Cerebellar cortex (tissue), 1 donor: ENCODE results near the gene CLK2.
A peak's percentile ranks its signal among the peaks of the same experiment; 100 is the strongest.

Experiments
- DNase-seq: peaks from one replicate; pipeline ENCODE4 v3.0.0-alpha.2; 2015; ENCODE audit warnings: low spot score

The CLK2 gene

DNA sequence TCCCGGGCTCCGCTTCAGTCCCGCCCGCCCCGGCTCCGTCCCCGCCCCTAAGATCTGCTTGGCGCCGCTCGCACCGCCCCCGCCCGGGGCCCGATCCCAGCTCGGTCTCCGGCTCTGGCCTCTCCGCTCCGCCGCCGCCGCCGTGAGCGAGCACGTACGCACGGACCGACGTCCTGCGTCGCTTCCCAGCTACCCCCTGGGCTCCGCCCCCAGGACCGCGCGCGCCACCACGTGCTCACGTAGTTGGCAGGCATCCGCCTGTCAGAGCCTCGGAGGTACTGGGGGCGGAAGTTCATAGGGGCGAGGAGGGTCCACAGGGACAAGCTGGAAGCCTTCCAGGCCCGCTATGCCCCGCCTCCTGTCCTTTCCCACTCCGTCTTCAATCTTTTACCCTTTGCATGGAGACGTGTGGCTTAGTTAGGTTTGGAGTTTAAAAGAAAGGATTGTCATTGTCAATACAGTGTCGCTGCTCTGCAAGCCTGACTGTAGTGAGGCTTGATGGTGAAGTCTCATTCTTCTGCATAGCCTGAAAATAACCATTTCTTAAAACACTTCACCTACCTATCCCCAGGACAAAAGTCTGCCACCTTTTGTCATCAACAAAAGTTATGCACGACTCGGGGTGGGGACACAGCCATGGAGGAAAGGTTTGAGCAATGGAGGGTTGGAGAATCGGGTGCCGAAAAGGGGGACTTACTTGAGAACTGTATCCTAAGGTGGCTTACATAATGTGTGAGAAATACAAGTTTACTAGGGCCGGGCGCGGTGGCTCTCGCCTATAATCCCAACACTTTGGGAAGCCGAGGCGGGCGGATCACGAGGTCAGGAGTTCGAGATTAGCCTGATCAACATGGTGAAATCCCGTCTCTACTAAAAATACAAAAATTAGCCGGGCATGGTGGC lies at the start of gene CLK2:
TSS of gene CLK2 (minus strand) at position 162 of the 903 bp plus-strand sequence. CDS start 2,527 bp downstream, outside the sequence.
- DNase-seq: peak; percentile 95

DNA sequence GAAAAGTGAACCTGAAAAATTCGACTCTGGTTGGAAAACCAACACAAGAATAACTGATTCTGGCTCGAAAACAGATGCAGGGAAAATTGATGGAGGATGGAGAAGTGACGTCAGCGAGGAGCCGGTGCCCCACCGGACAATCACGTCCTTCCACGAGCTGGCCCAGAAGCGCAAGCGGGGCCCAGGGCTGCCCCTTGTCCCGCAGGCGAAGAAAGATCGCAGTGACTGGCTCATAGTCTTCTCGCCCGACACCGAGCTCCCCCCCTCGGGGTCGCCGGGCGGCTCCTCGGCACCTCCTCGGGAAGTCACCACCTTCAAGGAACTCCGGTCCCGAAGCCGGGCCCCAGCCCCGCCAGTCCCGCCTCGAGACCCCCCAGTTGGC lies 49.3 kb upstream of the CLK2 start:
- DNase-seq: peak; percentile 50

DNA sequence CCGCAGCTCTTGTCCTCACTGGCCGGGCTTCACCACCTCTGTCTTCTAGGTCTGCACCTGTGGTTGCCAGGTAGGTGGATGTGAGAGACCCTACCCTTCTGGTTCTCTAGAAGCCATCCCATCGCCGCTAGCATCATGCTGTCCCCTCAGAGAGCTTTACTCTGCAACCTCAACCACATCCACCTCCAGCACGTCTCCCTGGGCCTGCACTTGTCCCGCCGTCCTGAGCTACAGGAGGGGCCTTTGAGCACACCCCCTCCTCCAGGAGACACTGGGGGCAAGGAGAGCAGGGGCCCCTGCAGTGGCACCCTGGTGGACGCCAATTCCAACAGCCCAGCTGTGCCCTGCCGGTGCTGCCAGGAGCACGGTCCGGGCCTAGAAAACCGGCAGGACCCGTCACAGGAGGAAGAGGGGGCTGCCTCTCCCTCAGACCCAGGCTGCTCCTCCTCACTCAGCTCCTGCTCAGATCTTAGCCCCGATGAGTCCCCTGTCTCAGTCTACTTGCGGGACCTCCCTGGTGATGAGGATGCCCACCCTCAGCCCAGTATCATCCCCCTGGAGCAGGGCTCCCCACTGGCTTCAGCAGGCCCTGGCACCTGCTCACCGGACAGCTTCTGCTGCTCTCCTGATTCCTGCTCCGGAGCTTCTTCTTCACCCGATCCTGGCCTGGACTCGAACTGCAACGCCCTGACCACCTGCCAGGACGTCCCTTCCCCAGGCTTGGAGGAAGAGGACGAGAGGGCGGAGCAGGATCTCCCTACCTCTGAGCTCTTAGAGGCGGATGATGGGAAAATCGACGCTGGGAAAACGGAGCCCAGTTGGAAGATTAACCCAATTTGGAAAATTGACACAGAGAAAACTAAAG lies 48.6 kb upstream of the CLK2 start:
- DNase-seq: peak; percentile 57

DNA sequence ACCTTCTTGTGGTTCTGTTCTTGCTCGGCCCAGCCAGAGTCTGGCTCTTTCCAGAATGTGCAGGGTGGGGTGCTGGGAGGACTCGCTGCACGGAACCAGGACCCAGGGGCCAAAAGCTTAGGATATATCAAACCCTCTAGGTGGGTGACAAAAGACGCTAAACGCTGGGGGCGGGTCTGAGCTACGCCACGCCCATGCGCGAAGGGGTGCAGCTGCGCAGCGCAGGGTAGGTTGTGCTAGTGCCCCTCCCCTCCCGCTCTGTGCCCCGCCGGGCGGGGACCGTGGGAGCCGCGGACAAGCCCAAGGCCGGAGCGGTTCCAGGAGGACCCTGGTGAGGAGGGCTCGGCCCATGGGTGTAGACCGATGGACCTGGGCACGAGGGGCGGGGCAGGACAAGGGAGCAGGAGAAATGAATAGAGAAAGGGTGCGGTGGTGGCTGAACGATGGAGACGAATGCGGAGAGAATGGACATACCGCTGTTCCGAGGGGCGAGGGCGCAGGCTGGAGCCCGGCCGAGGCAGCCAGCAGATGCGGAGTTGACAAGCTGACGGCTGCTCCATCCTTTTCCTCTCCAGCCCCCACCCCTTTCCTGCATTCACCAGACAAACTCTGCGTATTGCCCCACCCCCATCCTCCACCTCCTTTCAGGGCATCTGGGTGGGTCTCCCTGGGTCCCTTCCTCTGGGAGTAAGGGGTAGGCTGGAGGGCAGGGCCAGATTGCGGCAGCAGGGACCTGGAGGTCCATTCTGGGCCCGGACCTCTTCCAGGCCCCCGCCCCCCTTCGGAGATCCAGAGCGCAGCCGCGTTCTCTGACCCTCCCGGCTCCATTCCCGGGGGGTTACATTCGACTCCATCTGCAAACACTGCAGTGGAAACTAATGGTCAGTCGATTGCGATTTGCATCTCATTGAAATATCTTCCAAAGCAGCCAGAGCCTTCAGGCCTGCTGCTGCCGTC lies 47.6 kb upstream of the CLK2 start, which contains the start of gene RUSC1:
TSS of gene RUSC1 (plus strand) at position 234 of the 957 bp plus-strand sequence. CDS start 880 bp downstream, outside the sequence.
- peak; percentile 92 for DNase-seq

DNA sequence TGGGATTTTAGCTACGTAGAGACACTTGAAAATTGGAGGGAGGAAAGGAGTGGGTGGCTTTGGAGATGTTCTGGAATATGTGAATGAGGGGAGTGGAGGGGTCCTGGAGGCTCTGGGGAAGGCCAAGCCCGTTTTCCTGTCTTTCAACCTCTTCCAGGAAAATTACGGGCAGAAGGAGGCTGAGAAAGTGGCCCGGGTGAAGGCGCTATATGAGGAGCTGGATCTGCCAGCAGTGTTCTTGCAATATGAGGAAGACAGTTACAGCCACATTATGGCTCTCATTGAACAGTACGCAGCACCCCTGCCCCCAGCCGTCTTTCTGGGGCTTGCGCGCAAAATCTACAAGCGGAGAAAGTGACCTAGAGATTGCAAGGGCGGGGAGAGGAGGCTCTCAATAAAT lies 46.9 kb upstream of the CLK2 start:
- DNase-seq: no peak

DNA sequence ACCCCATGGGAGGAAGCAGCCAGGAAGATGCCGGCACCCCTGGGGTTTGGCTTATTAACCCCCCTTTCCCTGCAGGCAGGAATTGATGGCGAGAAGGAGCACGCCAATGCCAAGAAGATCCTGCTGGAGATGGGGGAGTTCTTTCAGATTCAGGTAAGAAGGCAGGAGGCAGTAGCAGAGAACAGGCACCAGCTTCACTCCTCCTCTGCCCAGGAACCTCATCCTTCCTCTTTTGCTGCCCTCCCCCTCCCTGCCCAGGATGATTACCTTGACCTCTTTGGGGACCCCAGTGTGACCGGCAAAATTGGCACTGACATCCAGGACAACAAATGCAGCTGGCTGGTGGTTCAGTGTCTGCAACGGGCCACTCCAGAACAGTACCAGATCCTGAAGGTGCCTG lies 46.2 kb upstream of the CLK2 start:
- no peak for DNase-seq

DNA sequence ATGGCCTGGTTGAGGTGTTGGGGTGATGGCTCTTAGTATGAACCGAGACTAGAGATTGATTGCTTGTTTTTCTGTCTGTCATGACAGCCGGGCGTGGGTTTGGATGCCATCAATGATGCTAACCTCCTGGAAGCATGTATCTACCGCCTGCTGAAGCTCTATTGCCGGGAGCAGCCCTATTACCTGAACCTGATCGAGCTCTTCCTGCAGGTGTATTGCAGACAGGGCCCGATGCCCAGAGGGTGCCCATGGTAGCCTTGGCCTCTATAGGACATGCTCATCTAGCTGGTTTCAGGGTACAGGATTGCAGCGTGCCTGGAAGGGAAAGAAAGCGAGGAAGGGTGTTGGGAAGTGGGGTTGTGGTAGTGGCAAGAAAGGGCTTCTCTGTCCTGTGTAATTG lies 44.8 kb upstream of the CLK2 start:
- DNase-seq: no peak

DNA sequence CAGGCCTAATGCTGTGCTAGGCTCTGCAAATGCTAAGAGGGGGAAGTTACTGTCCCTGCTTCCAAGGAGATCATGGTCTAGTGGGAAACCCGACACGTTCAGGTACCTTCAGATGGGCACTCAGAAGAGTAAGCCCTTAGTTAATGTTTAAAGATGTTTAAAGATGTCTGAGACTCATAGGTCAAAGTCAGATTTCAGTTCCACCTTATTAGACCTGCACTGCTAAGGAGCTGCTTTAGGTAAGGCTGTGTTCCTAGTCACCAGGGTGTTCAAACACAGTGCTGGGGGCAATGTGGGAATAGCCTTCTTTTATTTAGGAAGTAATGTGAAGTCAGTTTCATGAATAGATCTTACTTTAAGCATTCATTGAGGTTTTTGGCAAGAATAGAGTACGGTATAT lies 43.6 kb upstream of the CLK2 start:
- no peak for DNase-seq

DNA sequence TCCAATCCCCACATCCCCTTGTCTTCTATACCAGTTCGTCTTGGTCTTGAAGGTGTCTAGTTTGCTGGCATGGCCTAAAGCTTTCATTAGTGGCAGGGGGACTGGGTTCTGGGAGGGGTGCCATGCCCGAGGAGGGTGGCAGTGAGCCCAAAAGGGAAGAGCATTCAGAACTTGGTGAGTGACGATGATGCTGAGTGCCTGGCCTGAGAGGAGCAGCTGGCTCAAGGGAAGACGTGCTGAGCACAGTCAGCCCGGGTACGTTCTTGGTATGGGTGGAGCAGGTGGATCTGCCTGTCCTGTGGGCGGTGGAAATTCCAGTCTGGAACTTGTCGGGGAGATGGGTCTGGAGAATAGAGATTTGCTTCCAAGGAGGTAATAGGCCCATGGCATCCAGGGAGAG lies 40.0 kb upstream of the CLK2 start:
- no peak for DNase-seq

DNA sequence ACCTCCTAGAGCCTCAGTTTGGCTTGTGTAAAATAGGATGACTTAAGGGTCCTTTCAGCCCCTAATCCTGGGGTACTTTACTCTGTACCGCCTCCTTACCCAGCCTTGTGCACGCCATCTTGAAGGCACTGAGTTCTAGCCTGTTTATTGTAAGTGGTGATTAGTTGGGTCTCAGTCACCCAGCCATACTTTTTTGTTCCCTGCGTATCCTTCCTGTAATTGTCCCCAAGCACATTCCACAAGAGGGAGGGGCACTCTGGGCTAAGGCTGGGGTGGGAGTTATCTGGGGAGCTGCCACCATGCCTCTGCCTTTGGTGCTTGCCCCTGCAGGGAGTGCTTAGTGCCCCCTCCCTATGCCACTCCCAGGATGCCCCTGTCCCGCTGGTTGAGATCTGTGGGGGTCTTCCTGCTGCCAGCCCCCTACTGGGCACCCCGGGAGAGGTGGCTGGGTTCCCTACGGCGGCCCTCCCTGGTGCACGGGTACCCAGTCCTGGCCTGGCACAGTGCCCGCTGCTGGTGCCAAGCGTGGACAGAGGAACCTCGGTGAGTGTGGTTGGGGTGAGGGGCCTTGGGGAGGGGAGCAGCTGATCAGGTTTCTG lies 36.2 kb upstream of the CLK2 start:
- DNase-seq: no peak

DNA sequence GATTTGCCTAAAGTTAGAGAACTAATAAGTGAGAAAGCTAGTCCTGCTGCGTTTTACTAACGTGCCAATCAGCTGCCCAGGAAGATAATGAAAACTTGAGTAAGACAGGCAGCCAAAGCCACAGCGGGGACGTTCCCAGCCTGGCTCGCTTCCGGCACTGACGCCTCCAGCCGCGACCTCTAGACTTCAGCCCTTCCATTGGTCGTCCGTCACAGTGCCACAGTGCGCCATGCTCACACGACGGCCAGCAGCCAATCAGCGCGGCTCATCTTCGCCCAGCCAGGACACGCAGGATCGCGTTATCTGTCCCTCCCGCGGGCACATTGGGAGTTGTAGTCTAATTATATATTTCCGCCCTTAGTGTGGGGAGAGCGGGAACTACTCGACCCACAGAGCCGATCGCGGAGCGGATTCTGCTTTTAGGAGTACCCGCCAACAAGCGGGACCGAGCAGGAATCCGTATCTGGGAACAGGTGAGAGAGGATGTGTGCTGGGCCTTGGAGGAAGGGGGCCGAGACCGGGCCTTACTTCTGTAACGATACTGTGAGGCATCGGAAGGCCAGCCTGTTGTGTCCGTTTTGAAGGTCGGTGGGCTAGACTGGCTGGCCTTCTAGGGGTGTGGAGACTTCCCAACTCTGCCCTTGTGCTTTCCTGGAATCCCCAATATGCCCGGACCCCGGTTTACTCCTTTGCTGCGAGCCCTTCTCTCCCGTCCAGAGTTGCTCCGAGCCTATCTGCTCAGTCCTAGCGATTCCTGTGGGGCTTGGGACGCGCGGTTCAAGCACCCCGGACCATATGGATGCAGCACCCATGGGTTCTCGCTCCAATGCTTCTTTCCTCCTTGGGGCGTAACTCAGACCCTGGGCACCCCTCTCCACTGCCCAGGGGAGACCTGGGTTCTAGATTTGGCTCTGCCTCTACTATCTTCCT lies 35.5 kb upstream of the CLK2 start, which contains the start of gene FDPS:
TSS of gene FDPS (plus strand) at position 374 of the 930 bp plus-strand sequence. CDS start 924 bp downstream, outside the sequence.
- peak; percentile 100 for DNase-seq

DNA sequence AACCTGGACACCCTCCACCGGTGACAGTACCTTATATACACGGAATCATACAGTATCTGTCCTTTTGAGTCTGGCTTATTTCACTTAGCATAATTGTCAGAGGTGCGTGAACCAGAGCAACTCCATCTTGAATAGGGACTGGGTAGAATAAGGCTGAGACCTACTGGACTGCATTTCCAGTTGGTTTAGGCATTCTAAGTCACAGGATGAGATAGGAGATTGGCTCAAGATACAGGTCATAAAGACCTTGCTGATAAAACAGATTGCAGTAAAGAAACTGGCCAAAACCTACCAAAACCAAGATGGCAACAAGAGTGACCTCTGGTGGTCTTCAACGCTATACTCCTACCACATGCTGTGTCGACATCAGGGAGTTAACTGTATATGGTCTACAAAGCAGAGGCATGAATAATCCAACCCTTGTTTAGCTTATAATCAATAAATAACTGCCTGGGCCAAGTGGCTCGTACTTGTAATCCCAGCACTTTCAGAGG lies 34.0 kb upstream of the CLK2 start:
- peak; percentile 61 for DNase-seq

DNA sequence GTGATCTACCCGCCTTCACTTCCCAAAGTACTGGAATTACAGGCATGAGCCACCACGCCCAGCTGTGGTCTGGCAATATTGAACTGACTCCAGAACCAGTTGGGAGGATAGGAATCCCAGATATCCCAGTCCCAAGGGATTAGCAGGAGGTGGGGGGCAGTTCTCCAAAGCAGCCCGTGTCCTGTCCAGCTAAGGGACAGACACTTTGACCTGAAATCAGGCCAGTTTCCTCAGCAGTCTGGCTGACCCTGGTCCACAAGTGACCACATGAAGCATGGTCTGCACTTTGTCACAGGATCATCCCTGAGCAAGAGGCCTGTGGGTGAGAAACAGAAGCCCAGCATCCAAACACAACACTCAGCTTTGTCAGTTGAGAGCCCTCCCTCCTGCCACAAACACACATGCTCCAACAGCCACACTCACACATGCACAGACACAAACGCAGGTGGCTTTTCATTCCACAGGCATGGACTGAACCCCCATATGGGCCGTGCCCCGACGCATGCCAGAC lies 32.6 kb upstream of the CLK2 start:
- no peak for DNase-seq

DNA sequence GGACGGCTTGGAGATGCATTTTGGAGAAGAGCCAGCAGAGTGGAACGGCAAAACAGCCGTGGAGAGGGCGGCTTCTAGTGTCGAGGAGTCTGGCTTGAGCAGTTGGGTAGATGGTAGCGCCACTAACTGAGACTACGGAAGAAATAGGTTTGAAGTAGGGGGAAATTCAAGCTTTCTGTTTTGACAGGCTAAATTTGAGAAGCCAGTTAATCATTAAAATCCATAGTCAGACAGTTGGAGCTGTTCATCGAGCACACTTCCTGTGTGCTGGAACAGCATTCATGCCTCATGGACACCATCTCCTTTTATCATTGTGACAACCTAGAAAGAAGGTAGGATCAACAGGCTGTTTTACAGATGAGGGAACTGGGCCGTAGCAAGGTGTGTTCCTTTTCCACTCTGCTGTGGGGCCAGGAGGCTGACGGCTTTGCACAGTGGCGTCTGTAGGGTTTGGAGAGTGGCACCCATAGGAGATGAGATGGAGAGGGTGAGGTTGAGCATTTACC lies 31.3 kb upstream of the CLK2 start:
- no peak for DNase-seq

DNA sequence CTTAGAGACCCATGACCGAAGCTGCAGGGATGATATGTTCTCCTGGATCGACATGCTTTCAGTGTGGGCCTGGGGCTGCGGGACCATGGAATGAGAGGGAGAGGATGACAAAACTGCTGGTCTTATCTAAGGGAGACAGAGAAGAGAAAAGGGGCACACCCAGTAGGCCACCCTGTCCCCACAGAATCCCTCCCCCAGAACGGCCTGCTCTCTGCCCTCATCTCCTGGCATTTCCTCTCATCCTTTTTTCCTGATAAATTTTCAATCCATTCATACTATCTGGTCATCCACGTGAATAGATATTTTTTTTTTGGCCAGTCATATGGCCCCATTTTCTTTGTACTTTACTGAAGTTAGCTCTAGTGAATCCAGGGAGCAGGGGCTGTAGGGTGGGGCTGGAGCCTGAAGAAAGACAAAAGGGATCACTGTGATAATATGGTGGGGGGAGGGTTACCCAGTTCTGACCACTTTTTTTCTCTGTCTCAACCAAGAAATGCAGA lies 28.1 kb upstream of the CLK2 start, which contains the start of gene PKLR:
TSS of gene PKLR (minus strand) at position 97 of the 500 bp plus-strand sequence. CDS start at position 54, 43 bp downstream.
- DNase-seq: no peak

DNA sequence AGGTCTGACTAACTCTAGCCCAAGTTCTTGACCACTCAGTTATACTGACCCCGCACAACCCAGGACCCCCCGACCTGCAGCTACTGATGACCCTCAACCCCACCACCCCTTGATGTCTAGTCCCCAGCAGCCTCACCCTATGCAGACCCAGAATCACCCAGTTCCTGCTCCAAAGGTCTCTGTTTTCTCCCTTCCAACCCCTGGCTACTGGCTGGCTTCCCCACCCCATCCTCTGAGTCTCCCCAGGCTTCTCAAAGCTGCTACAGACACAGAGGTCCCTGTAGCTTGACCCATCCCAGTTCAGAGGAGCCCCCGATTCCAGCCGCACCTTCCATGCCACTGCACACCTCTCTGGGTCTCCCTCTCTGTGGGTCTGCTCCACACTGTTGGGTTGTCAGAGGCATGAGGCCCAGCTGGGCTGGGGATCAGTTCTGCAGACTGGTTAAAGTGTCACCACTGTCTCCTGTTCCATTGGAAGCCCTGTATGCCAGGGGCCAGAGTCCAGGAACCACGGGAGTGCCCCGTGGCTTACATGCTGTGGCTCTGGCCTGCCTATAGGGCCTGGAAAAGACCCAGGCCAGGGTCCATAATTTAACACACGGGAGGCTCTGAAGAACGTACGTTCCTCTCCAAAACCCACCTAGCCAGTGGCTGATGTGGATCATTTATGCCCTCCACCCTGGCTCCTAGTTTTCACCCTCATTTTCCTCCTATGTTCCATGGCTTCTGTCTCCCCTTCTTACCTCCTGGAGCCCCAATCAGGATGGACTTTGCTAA lies 27.4 kb upstream of the CLK2 start:
- no peak for DNase-seq

DNA sequence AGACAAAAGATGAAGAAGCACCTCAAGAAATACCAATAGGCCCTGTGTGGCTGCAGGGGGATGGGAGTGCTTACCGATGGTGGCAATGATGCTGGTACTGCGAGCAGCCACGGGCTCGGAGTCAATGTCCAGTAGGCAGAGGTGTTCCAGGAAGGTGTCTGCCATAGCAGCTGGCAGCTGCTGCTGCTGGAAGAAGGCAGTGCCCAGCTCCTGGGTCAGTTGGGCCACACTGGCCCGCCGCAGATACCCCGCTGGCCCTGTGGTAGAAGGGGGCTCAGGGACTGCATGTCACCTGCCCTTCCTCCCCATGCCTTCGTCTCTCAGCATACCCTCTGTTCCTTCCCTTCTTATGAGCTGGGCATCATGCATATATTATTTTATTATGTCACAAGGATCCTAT lies 26.7 kb upstream of the CLK2 start:
- DNase-seq: no peak

DNA sequence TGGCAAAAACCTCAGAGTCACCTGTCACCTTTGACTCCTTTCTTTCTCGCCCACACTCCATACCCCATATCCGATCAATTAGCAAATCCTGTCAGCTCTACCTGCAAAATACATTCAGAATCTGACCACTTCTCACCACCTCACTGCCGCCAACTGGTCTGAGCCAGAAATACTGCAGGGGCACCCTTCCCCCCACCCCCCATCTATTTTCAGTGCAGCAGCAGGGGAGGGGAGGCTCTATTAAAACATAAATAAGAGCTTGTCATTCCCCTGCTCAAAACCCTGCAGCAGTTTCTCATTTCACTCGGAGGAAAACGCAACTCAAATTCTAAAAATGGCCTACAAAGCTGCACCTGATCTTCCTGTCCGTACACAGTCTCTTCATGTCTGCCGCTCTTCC lies 24.1 kb upstream of the CLK2 start:
- no peak for DNase-seq
